HG02571 (cell line): ENCODE measurements around the gene LMX1A.

ENCODE experiments used
- ATAC-seq: cut with Tn5 transposase; IDR thresholded peaks from one replicate; pipeline ENCODE4 v1.9.1; 2021; ENCODE audit warnings: mild to moderate bottlenecking, moderate library complexity; ENCODE audit not compliant: unreplicated experiment

Gene LMX1A

DNA sequence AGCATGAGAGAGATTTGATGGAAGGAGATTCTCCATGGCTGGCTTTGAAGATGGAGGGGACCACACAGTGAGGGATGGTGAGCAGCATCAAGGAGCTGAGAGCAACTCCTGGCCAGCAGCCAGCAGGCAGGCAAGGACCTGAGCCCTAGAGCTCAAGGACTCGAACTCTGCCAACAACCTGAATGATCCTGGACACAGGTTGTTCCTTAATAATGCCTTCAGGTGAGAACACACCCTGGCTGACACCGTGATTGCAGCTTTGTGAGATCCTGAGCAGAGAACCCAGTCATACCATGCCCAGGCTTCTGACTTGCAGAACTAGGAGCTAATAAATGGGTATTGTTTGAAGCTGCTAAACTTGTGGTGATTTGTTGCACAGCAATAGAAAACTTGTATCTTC is 183.1 kb downstream of the LMX1A start:
- no peak for ATAC-seq

DNA sequence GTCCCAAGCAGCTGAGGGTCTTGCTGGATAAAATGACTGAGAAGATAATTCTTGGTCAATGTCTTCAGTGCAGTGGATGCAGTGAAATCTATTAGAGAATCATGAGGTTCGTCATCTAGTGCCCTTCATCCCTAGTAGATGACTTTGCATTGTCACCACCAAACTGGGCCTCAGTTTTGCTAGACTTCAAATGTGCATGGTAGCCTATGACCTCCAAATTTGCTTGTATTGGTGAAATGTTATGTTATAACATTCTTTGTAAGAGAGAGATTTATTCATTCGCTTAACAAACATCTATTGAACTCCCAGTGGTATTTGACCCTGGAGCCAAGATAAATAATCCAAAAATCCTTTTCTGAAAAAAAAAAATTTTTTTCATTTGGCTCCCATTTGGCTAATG is 183.8 kb downstream of the LMX1A start:
- no peak for ATAC-seq

DNA sequence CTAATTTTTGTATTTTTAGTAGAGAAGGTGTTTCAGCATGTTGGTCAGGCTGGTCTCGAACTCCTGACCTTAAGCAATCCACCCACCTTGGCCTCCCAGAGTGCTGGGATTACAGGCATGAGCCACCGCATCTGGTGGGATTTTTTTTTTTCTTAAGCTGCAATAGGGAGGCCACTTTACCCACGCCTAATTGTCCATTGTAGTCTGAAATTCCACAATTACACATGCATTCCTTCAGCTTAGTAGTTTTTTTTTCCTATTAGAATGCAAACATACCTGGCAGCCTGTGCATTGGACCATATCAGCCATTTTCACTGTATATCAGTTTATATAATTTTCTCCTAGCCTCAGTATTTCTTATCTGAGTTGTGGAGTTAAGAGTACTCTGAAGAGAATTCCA is 186.8 kb downstream of the LMX1A start:
- ATAC-seq: no peak

DNA sequence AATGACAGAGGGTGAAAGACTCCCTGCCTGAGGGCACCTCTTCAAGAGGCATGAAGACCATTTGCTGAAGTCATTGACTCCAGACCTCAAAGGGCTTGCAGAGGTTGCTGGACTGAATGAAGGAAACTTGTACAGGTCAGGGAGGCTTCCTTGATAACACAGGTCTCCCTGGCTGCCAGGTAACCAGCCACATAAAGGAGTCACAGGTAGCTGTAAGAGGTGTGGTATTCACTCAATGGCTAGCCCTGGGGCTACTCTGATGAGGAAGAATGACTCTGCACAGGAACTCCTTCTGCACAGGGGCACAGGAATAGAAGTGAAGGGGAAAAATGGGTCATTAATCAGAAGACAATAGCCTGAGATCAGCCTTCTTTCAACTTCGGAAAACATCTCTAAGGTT is 187.5 kb downstream of the LMX1A start:
- ATAC-seq: no peak

DNA sequence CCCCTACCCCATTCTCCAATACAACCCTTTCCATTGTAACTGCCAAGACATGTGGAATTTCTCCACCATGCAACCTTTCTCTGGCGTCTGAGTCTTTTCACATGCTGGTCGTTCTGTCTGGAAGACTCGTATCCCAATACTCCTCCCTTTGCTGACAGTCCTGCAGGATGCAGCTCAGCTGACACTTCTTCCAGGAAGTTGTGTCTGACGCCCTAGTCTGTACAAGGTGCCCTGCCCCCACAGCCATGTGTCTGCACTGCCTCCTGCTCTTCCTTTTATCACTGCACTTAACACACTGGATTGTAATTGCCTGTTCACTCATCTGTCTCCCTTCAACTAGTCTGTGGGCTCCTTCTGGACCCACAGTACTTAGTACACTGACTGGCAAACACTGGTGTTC is 188.0 kb downstream of the LMX1A start:
- ATAC-seq: no peak

DNA sequence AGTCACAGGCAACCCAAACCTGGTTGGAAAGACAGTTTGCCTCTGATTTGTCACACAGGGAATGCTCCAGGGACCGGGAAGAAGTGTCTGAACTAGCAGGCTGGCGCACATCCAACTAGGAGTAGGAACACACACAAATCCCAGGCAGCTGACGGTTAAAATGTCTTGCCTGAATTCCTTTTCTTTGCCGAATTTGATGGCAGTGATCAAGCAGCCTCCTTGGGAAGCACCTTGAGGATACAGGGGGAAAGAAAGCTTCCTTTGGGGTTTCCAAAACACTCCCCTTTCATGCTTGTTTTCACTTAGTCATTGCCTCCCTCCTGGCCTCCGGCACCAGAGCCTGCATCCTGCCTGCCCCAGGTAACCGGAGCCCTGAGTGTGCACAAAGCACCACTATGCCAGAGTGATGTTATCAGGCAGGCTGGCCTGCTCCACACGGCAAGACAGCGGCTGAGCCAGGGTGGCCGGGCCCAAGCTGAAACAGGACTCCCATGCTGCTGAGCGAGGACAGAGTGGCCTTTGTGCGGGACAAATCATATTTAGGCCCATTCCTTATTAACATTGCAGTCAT is 193.8 kb downstream of the LMX1A start:
- ATAC-seq: no peak

DNA sequence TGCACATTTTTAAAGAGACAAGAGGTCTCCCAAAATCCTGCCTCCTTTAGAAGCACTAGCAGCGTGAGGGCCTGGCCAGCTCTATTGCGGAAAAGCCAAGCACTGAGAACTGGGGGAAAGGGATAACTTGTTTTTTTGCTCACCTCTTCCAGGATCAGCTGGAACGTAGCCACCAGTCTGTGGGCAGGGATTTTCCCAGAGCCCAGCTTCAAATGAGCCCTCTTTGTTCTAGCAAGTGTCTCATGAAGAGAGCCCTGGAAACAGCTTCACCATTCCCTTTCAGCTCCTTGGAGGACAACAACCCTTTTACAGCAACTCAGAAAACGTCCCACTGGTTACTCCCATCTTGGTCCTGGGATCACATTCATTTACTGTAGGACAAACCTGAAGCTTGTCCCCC is 195.4 kb downstream of the LMX1A start:
- no peak for ATAC-seq

DNA sequence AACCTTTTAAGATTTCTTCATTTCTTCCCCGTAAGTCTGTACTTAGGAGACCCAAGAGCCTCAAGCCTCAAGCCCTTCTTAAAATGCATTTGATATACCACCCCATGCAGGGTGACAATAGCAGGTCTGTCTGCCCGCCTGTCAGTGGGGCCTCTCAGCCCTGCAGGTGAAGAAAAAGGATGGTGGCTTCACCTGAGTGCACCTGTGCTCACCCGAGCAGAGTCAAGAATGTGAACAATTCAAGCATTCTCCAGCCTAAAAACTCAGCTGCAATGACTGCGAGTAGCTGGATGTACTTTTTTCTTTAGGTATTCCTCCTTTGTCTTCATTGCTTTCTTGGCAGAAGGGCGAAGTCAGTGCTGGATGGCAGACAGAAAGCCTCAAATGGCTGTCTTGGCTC is 203.3 kb downstream of the LMX1A start:
- no peak for ATAC-seq

DNA sequence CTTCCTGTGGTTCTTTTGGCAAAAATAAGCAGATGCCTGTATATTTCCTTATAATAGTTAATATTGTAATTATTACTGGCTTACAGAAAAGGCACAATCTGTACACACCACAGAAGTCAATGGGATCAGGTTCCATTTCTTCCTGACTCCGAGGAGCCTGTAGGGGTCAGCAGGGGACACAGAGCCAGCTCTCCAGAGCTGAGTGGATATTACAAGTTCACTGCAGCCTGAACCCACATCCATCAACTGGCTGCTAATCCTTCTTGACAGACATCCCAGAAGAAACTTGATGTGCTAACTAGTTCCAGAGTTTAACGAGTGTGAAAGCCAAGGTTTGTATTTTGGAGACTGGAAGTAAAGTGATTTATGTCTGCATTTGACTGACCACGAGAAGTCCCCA is 203.8 kb downstream of the LMX1A start:
- ATAC-seq: no peak

DNA sequence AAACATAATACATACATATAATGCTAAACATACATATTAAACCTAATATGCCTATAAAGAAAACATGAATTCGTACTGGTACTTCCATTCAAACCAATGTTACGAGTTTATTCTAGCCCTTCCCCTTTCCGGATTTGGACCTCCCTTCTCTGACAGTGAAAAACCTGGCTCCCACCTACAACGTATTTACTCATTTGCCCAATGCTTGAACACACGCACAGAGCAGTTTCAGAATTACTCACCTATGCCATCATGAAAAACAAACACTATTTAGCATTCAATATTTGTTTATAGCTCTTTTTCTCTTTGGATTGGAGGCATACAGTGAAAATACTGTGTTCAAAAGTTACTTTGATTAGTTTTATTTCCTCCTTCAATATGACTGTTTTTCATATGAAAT is 204.4 kb downstream of the LMX1A start:
- no peak for ATAC-seq
